HK-2 (cell line): ENCODE measurements around the gene CENPM.

ENCODE experiments used
- DNase-seq: peaks from one replicate; pipeline ENCODE4 v3.0.0-alpha.2; 2018; ENCODE audit not compliant: unreplicated experiment

CENPM gene

DNA sequence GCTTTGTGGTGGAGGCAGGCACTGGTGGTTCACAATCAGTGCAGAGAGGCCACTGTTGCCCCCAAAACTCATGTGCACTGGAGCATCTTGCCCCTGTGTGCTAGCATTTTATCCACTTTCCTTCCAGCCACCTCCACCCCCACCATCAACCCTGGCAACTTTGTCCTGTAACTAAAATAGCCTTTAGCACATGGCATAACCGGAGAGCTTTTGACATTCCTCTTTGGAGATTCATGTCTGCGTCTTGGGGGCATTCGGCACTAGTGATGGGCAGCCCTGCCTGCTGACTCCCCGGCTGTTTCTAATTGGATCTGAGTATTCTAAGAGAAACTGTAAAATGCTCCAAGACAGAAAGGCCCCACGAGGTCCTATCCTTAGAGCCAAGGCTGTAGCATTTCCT is 47.8 kb downstream of the CENPM start:
- no peak for DNase-seq

DNA sequence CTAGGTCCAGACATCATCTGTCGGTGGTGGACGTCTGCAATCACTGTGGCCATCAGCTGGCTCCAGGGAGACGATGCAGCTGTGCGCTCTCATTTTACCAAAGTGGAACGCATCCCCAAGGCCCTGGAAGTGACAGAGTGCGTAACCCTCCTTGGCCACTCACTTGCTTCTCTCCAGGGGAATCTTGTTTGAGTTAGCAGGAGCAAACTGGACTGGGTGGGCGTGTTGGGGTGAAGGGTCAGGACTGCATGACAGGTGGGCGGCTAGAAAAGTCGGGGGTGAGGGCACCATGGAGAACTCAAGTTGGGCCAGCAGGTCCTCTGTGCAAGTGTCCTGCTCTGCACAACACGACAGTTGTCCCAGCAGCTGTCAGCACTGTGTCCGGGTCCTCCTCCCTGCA is 48.3 kb downstream of the CENPM start:
- DNase-seq: no peak

DNA sequence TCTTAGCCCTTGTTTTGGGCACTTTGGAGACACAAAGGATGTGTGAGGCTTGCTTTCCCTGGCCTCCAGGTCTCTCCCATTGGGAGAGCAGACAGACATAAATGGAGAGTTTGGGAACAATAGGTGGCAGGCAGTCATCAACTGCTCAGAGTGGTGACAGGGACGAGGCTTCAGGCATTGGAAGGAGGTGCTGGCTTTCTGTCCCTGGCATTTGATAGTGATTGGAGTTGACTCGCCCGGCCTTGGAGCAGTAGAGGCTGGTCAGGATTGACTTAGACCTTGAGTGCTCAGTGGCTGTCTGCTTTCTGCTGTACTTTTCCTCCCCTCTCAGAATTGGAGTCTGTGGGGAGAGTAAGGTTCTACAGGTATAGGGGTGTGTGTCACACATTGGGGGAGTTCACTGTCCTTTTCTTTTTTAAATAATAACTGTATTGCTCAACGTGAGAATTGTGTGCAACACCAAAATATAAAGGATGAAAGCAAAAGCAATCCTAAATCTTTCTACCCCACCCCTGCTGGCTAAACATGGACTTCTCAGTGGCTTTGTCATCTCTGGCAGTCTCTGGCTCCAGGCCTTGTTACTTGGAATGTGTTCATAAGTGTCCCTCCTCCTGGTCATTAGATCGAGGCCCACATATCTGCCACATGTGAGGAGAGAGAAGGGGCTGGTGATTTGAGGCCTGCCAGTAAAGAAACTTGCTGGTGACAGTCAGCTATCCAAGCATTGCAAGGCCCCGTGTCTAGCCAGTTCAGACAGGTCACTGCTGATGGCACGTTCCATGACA is 53.2 kb downstream of the CENPM start:
- no peak for DNase-seq

- DNase-seq: no peak
These were observed 54.2 kb downstream of the CENPM start for GRCh38 chr22:41892721-41893120.

DNA sequence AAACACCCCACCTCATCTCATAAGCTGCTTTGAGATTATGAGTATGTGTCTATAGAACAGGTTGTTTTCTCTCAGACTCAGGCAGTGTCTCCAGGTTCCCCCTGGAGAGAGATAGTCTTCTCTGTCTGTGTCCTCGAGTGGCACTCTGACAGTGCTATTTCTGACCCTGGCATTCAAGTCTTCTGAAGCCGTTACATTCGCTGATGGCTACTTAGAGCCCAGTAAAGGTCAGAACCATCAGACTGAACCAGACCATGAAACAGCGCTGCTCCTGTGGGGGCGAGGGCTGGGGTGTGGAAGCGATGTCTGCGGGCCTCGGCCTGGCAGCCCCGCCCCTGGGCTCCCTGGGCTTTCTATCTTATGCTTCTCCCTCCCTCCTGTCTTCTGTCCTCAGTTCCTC is 55.5 kb downstream of the CENPM start:
- no peak for DNase-seq
